ENCODE measurements around the gene CEBPG. TPM values are rescaled to one million over a fixed set of nuclear protein-coding genes. Genes with fewer than 3 reads are reported as not detected.

The CEBPG gene
- total RNA-seq, 1 experiment from 2014 or later = 47.3 TPM

GRCh38 chr19:33407716-33408115, 34.2 kb downstream of the CEBPG start:
- Histone ChIP-seq H3K27ac (ENCODE audit: low read length) (no peak overlapping the region), H3K27me3 (ENCODE audit: low read length) (no peaks in the 10 kb centered on the region), H3K4me1 (ENCODE audit: low read length) (no peaks in the 10 kb centered on the region), H4K20me1 (ENCODE audit: insufficient read depth, low read depth, low read length) (peaks cover 9% of the 10 kb centered on the region; the same call in 1 of the 2 replicates), H3K4me3 (ENCODE audit: low read length) (no peak overlapping the region), H3K9ac (ENCODE audit: low read length) (no peak overlapping the region), H3K4me2 (ENCODE audit: low read depth, low read length, poor library complexity, severe bottlenecking) (no peak overlapping the region), H3K79me2 (ENCODE audit: low read length) (no peaks in the 10 kb centered on the region), H3K36me3 (ENCODE audit: insufficient read depth, low read length) (no peaks in the 10 kb centered on the region), H3K9me3 (ENCODE audit: low read length) (no peaks in the 10 kb centered on the region), H3K9me2 (replicated peaks; ENCODE audit: insufficient read depth, low read length) (no peaks in the 10 kb centered on the region), H2AFZ (ENCODE audit: low read length) (no peak overlapping the region)
- no peak for DNase-seq

- no peak overlapping the region for H3K27ac ChIP-seq (ENCODE audit: low read length)
- H3K36me3 ChIP-seq (ENCODE audit: insufficient read depth, low read length) = no peaks in the 10 kb centered on the region
These were observed 34.6 kb downstream of the CEBPG start for GRCh38 chr19:33408116-33408515.

DNA sequence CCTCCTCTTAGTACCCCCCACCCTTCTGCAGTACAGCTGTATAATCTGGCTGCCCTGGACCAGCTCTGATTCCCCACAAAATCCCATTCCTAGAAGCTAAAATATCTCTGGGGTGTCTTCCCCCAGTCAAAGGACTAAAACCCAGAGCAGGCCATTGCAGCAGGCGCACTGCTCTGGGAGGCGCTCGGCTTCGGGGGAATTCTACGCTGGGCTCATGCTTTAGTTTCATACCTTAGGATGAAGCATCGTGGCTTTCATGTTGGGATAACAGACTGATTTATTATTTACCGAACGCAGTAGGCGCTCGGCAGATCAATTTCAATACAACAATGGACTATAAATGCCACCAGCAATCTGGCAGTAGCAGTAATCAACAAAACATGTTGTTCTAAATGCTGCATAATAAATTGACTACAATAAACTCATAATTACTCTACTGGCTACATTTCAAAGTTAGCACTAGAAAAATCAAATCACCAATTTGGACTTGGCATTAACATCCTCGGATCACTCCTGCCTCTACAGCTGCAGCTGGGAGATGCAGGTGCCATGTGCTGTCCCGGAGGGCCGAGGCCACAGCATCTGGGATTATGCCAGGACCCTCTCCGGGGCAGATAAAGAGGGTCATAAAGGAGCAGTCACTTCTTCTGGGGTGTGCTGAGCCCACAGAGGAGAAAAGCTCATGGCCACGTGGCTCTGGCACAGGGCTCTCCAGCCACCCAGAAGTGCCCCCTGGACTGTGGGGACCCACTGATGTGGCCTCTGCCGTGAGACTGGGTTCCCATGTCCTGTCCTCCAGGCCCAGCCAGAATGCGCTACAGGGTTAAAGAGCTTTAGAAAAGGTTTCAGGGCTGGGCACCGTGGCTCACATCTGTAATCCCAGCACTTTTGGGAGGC, 35.3 kb downstream of the CEBPG start:
- no peak overlapping the region for H3K4me3 ChIP-seq (ENCODE audit: low read length)
- DNase-seq = no peak
- H3K9me2 ChIP-seq (replicated peaks; ENCODE audit: insufficient read depth, low read length) = no peaks in the 10 kb centered on the region
- no peak overlapping the region for H3K4me2 ChIP-seq (ENCODE audit: low read depth, low read length, poor library complexity, severe bottlenecking)
- H4K20me1 ChIP-seq (ENCODE audit: insufficient read depth, low read depth, low read length) = peaks cover 9% of the 10 kb centered on the region; the same call in 1 of the 2 replicates
- H3K27ac ChIP-seq (ENCODE audit: low read length) = no peak overlapping the region
- H3K4me1 ChIP-seq (ENCODE audit: low read length) = no peaks in the 10 kb centered on the region
- H3K9me3 ChIP-seq (ENCODE audit: low read length) = no peaks in the 10 kb centered on the region
- no peaks in the 10 kb centered on the region for H3K27me3 ChIP-seq (ENCODE audit: low read length)
- H3K79me2 ChIP-seq (ENCODE audit: low read length) = no peaks in the 10 kb centered on the region
- H3K36me3 ChIP-seq (ENCODE audit: insufficient read depth, low read length) = no peaks in the 10 kb centered on the region
- H3K9ac ChIP-seq (ENCODE audit: low read length) = no peak overlapping the region
- no peak overlapping the region for H2AFZ ChIP-seq (ENCODE audit: low read length)

More at GRCh38 chr19:33408116-33408515, 34.6 kb downstream of the CEBPG start:
- H3K4me2 ChIP-seq (ENCODE audit: low read depth, low read length, poor library complexity, severe bottlenecking) = no peak overlapping the region
- H3K9me3 ChIP-seq (ENCODE audit: low read length) = no peaks in the 10 kb centered on the region
- peaks cover 9% of the 10 kb centered on the region; the same call in 1 of the 2 replicates for H4K20me1 ChIP-seq (ENCODE audit: insufficient read depth, low read depth, low read length)
- H3K9me2 ChIP-seq (replicated peaks; ENCODE audit: insufficient read depth, low read length) = no peaks in the 10 kb centered on the region
- H2AFZ ChIP-seq (ENCODE audit: low read length) = no peak overlapping the region
- DNase-seq = no peak
- H3K27me3 ChIP-seq (ENCODE audit: low read length) = no peaks in the 10 kb centered on the region
- H3K79me2 ChIP-seq (ENCODE audit: low read length) = no peaks in the 10 kb centered on the region
- H3K4me1 ChIP-seq (ENCODE audit: low read length) = no peaks in the 10 kb centered on the region
- H3K4me3 ChIP-seq (ENCODE audit: low read length) = no peak overlapping the region
- H3K9ac ChIP-seq (ENCODE audit: low read length) = no peak overlapping the region

GRCh38 chr19:33409906-33410685, 36.6 kb downstream of the CEBPG start:
- Histone ChIP-seq H3K36me3 (ENCODE audit: insufficient read depth, low read length) (no peaks in the 10 kb centered on the region), H3K27ac (ENCODE audit: low read length) (no peak overlapping the region), H3K4me2 (ENCODE audit: low read depth, low read length, poor library complexity, severe bottlenecking) (no peak overlapping the region), H4K20me1 (ENCODE audit: insufficient read depth, low read depth, low read length) (peaks cover 9% of the 10 kb centered on the region; the same call in 1 of the 2 replicates), H3K9me3 (ENCODE audit: low read length) (no peaks in the 10 kb centered on the region), H3K4me3 (ENCODE audit: low read length) (no peak overlapping the region), H3K4me1 (ENCODE audit: low read length) (no peaks in the 10 kb centered on the region), H2AFZ (ENCODE audit: low read length) (no peak overlapping the region), H3K9ac (ENCODE audit: low read length) (no peak overlapping the region), H3K9me2 (replicated peaks; ENCODE audit: insufficient read depth, low read length) (no peaks in the 10 kb centered on the region), H3K79me2 (ENCODE audit: low read length) (no peaks in the 10 kb centered on the region), H3K27me3 (ENCODE audit: low read length) (no peaks in the 10 kb centered on the region)
- no peak for DNase-seq

- Histone ChIP-seq H3K4me1 (ENCODE audit: low read length) (no peaks in the 10 kb centered on the region), H3K79me2 (ENCODE audit: low read length) (no peaks in the 10 kb centered on the region)
These were observed 37.4 kb downstream of the CEBPG start for GRCh38 chr19:33410915-33411401.

GRCh38 chr19:33411621-33412180, 38.2 kb downstream of the CEBPG start:
- no peaks in the 10 kb centered on the region for H3K27me3 ChIP-seq (ENCODE audit: low read length)
- H3K4me1 ChIP-seq (ENCODE audit: low read length) = no peaks in the 10 kb centered on the region
- H3K4me3 ChIP-seq (ENCODE audit: low read length) = no peak overlapping the region
- no peaks in the 10 kb centered on the region for H3K9me2 ChIP-seq (replicated peaks; ENCODE audit: insufficient read depth, low read length)
- no peak overlapping the region for H2AFZ ChIP-seq (ENCODE audit: low read length)
- H3K9ac ChIP-seq (ENCODE audit: low read length) = no peak overlapping the region
- no peak overlapping the region for H3K4me2 ChIP-seq (ENCODE audit: low read depth, low read length, poor library complexity, severe bottlenecking)
- H3K36me3 ChIP-seq (ENCODE audit: insufficient read depth, low read length) = no peaks in the 10 kb centered on the region
- no peaks in the 10 kb centered on the region for H3K79me2 ChIP-seq (ENCODE audit: low read length)
- H3K9me3 ChIP-seq (ENCODE audit: low read length) = no peaks in the 10 kb centered on the region
- DNase-seq = no peak
- no peak overlapping the region for H3K27ac ChIP-seq (ENCODE audit: low read length)
- peaks cover 9% of the 10 kb centered on the region; the same call in 1 of the 2 replicates for H4K20me1 ChIP-seq (ENCODE audit: insufficient read depth, low read depth, low read length)

More at GRCh38 chr19:33410915-33411401, 37.4 kb downstream of the CEBPG start:
- H3K4me2 ChIP-seq (ENCODE audit: low read depth, low read length, poor library complexity, severe bottlenecking) = no peak overlapping the region
- H3K27ac ChIP-seq (ENCODE audit: low read length) = no peak overlapping the region
- H3K9ac ChIP-seq (ENCODE audit: low read length) = no peak overlapping the region
- H3K9me3 ChIP-seq (ENCODE audit: low read length) = no peaks in the 10 kb centered on the region
- H4K20me1 ChIP-seq (ENCODE audit: insufficient read depth, low read depth, low read length) = peaks cover 13% of the 10 kb centered on the region; the same call in 1 of the 2 replicates
- H2AFZ ChIP-seq (ENCODE audit: low read length) = no peak overlapping the region
- no peaks in the 10 kb centered on the region for H3K36me3 ChIP-seq (ENCODE audit: insufficient read depth, low read length)
- H3K9me2 ChIP-seq (replicated peaks; ENCODE audit: insufficient read depth, low read length) = no peaks in the 10 kb centered on the region
- DNase-seq = no peak
- no peak overlapping the region for H3K4me3 ChIP-seq (ENCODE audit: low read length)
- no peaks in the 10 kb centered on the region for H3K27me3 ChIP-seq (ENCODE audit: low read length)

DNA sequence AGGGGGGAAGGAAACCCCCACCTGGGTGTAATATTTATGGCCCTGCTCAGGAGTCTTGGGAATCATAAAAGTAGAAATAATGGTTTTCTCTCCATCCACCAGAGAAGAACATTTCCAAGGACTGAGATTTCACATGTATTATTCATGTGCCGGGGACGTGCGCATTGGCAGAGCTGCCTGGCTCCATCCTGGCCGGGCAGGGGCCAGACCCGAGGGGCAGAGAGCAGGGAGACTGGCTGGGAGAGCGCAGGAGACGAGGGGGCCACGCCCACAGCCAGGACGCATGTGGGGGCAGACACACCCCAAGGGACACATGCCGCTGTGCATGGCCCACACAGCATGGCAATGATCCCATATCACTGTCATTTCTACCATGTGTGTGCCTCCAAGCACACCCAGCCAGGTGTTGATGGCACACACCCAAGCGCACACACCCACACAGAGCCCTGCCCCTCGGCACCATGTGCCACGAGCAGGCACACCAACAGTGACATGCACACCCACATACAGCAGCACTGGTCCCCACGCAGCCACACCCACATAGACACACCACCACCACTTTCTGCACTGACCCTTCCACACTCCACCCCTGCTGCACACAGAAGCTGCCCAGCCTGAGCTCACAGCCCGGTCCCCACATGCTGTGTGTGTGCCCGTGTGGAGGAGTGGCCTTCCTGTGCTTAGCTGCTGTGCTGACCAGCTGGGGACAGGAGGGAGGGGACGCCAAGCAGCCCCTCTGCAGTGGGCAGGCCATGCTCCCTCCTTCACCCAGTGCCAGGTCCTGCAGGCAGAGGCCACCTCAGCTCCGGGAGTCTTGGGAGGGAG, 39.3 kb downstream of the CEBPG start:
- no peak overlapping the region for H3K9ac ChIP-seq (ENCODE audit: low read length)
- no peaks in the 10 kb centered on the region for H3K4me1 ChIP-seq (ENCODE audit: low read length)
- no peak for DNase-seq
- no peaks in the 10 kb centered on the region for H3K79me2 ChIP-seq (ENCODE audit: low read length)
- no peaks in the 10 kb centered on the region for H3K9me2 ChIP-seq (replicated peaks; ENCODE audit: insufficient read depth, low read length)
- no peaks in the 10 kb centered on the region for H3K9me3 ChIP-seq (ENCODE audit: low read length)
- H3K4me2 ChIP-seq (ENCODE audit: low read depth, low read length, poor library complexity, severe bottlenecking) = no peak overlapping the region
- H3K27ac ChIP-seq (ENCODE audit: low read length) = no peak overlapping the region
- H4K20me1 ChIP-seq (ENCODE audit: insufficient read depth, low read depth, low read length) = 0 out of 2 replicates have a peak, but pooled peaks cover 5% of the 10 kb centered on the region
- no peaks in the 10 kb centered on the region for H3K36me3 ChIP-seq (ENCODE audit: insufficient read depth, low read length)
- no peak overlapping the region for H2AFZ ChIP-seq (ENCODE audit: low read length)
- H3K27me3 ChIP-seq (ENCODE audit: low read length) = no peaks in the 10 kb centered on the region
- H3K4me3 ChIP-seq (ENCODE audit: low read length) = no peak overlapping the region

Measured in Karpas-422 (cell line).